Measurements from ENCODE around the gene KRT78.

Gene KRT78

GRCh38 chr12:52826611-52827498 lies 21.9 kb downstream of the KRT78 start:
- Histone ChIP-seq H3K27ac (no peak overlapping the region), H3K27me3 (ENCODE audit: control insufficient read depth, insufficient read depth, low read length) (no peaks in the 10 kb centered on the region), H3K4me3 (ENCODE audit: low read depth, low read length) (no peak overlapping the region), H3K79me2 (no peaks in the 10 kb centered on the region), H3K4me1 (peaks cover 3% of the 10 kb centered on the region), H3K36me3 (ENCODE audit: control insufficient read depth, insufficient read depth, low read length) (no peaks in the 10 kb centered on the region), H2AFZ (no peak overlapping the region), H3K9me3 (ENCODE audit: control insufficient read depth, low read length) (no peaks in the 10 kb centered on the region), H3K4me2 (ENCODE audit: low read length) (no peak overlapping the region), H3K9ac (no peak overlapping the region)
- no peak for TF ChIP-seq CTCF (IDR thresholded peaks at IDR 0.05)

DNA sequence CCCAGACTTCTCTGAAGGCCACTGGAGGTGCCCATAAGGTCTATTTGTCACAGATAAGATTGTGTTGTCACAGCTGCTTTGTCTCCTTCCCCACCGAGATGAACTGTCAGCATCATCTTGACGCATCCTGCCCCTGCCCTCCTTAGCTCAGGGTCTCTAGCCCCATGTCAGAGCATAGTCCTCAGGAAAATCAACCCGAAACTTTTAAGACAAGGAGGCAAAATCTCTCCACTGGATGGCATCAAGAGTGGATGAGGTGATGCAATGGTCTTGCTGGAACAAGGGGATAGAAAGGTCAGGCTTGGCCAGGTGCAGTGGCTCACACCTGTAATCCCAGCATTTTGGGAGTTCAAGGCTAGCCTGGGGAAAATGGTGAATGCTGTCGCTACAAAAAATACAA lies 22.8 kb downstream of the KRT78 start:
- no peak overlapping the region for H2AFZ ChIP-seq
- no peaks in the 10 kb centered on the region for H3K36me3 ChIP-seq (ENCODE audit: control insufficient read depth, insufficient read depth, low read length)
- H3K4me1 ChIP-seq, result peaks cover 3% of the 10 kb centered on the region
- no peaks in the 10 kb centered on the region for H3K9me3 ChIP-seq (ENCODE audit: control insufficient read depth, low read length)
- no peak overlapping the region for H3K4me3 ChIP-seq (ENCODE audit: low read depth, low read length)
- H3K4me2 ChIP-seq (ENCODE audit: low read length), result no peak overlapping the region
- no peak for TF ChIP-seq CTCF (IDR thresholded peaks at IDR 0.05)
- no peaks in the 10 kb centered on the region for H3K27me3 ChIP-seq (ENCODE audit: control insufficient read depth, insufficient read depth, low read length)
- no peak overlapping the region for H3K9ac ChIP-seq
- no peak overlapping the region for H3K27ac ChIP-seq
- H3K79me2 ChIP-seq, result no peaks in the 10 kb centered on the region

DNA sequence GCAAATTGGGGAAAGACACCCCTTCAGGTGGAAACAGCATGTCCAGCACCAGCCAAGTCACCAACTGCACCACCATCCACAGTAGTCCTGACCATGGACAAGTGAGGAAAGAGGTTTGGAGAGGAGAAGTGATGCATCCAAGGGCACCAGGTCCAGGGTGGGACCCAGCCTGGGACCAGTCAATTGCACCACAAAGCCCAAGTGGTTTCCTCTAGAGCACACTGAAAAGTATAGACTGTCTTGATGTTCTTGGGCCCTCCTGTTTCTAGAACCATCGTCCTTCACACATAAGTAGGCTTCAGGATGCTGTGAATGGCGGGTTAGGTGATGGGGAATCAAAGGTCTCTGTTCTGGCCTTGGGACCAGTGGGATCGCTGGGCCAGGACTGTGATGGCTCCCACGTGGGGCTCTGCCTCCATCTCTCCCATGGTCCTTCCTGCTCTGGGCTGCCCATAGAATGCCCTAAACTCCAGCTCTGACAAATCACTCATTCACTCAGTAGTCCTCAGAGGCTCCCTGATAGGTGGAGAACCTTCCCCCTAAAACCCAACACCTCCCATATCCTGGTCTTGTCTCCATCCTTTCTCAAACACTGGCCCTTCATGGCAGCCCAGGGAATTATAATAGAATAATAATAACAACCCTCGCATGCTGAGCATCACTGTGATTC lies 23.9 kb downstream of the KRT78 start:
- no peak overlapping the region for H3K9ac ChIP-seq
- no peaks in the 10 kb centered on the region for H3K9me3 ChIP-seq (ENCODE audit: control insufficient read depth, low read length)
- H2AFZ ChIP-seq, result no peak overlapping the region
- no peaks in the 10 kb centered on the region for H3K27me3 ChIP-seq (ENCODE audit: control insufficient read depth, insufficient read depth, low read length)
- no peaks in the 10 kb centered on the region for H3K36me3 ChIP-seq (ENCODE audit: control insufficient read depth, insufficient read depth, low read length)
- H3K27ac ChIP-seq, result no peak overlapping the region
- no peak overlapping the region for H3K4me3 ChIP-seq (ENCODE audit: low read depth, low read length)
- H3K79me2 ChIP-seq, result no peaks in the 10 kb centered on the region
- H3K4me2 ChIP-seq (ENCODE audit: low read length), result no peak overlapping the region
- peaks cover 3% of the 10 kb centered on the region for H3K4me1 ChIP-seq
- TF ChIP-seq CTCF (IDR thresholded peaks at IDR 0.05), result no peak

DNA sequence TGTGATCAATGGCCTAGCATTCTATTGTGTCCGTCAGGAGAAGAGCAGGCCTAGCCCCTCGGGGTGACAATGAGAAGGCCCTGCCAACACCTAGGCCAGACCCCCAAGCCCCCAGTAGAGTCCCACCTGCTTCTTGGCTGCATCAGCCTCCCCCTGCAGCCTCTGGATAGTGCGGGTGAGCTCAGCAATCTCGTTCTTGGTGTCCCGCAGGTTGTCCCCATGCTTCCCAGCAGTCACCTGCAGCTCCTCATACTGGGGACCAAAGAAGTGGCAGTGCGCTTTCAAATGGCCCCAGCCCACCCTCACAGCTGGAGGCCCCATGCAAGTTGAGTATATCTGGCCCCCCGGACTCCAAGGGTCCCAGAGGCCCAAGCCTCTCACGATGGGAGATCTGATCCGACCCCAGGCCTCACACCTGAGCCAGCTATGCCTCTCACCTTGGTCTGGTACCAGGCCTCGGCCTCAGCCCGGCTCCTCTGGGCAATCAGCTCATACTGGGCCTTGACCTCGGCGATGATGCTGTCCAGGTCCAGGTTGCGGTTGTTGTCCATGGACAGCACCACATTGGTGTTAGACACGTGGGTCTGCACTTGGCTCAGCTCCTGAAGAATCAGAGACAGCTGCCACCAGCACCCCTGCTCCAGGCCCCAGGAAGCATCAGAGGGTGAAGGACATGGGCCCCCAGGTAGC lies 24.9 kb downstream of the KRT78 start:
- no peak for TF ChIP-seq CTCF (IDR thresholded peaks at IDR 0.05)
- H2AFZ ChIP-seq, result no peak overlapping the region
- no peaks in the 10 kb centered on the region for H3K36me3 ChIP-seq (ENCODE audit: control insufficient read depth, insufficient read depth, low read length)
- H3K27ac ChIP-seq, result no peak overlapping the region
- no peak overlapping the region for H3K4me3 ChIP-seq (ENCODE audit: low read depth, low read length)
- no peak overlapping the region for H3K9ac ChIP-seq
- H3K27me3 ChIP-seq (ENCODE audit: control insufficient read depth, insufficient read depth, low read length), result no peaks in the 10 kb centered on the region
- H3K9me3 ChIP-seq (ENCODE audit: control insufficient read depth, low read length), result no peaks in the 10 kb centered on the region
- H3K4me2 ChIP-seq (ENCODE audit: low read length), result no peak overlapping the region
- H3K79me2 ChIP-seq, result no peaks in the 10 kb centered on the region
- H3K4me1 ChIP-seq, result peaks cover 4% of the 10 kb centered on the region

Data from parathyroid adenoma (tissue), 2 donors.